Gastroesophageal sphincter (tissue), 3 donors: ENCODE measurements around the gene MBTPS1.

ENCODE experiments used
- EP300 ChIP-seq: sonication (generic); formaldehyde crosslinking; IDR thresholded peaks from one replicate; pipeline ENCODE4 v1.6.1; 2017; ENCODE audit warnings: antibody characterized with exemption, mild to moderate bottlenecking
- POLR2A ChIP-seq, 2 donors: fragments of 450-650 bp; IDR thresholded peaks; one replicate each; pipeline ENCODE4 v1.6.1; 2017; ENCODE audit warnings: antibody characterized with exemption in 2 of 2, mild to moderate bottlenecking in 2 of 2, moderate library complexity in 1 of 2
- POLR2AphosphoS5 ChIP-seq: sonication (generic); formaldehyde crosslinking; IDR thresholded peaks from one replicate; pipeline ENCODE4 v1.6.1; 2017; ENCODE audit warnings: antibody characterized with exemption
- TF ChIP-seq, protein P1 (sequence below), 4 experiments: fragments of 200-600 bp in 2 of 4; fragments of 450-650 bp in 2 of 4; sonication (generic) in 1 of 4; IDR thresholded peaks; one replicate each; pipeline ENCODE4 v1.5.1; 2017 to 2019; ENCODE audit warnings: antibody characterized with exemption in 4 of 4, mild to moderate bottlenecking in 2 of 4, moderate library complexity in 2 of 4

GRCh38 chr16:84054271-84054670 lies 62.5 kb downstream of the MBTPS1 start:
- TF ChIP-seq, protein P1, sequence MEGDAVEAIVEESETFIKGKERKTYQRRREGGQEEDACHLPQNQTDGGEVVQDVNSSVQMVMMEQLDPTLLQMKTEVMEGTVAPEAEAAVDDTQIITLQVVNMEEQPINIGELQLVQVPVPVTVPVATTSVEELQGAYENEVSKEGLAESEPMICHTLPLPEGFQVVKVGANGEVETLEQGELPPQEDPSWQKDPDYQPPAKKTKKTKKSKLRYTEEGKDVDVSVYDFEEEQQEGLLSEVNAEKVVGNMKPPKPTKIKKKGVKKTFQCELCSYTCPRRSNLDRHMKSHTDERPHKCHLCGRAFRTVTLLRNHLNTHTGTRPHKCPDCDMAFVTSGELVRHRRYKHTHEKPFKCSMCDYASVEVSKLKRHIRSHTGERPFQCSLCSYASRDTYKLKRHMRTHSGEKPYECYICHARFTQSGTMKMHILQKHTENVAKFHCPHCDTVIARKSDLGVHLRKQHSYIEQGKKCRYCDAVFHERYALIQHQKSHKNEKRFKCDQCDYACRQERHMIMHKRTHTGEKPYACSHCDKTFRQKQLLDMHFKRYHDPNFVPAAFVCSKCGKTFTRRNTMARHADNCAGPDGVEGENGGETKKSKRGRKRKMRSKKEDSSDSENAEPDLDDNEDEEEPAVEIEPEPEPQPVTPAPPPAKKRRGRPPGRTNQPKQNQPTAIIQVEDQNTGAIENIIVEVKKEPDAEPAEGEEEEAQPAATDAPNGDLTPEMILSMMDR (IDR thresholded peaks at IDR 0.05), result no peak
- no peak for TF ChIP-seq EP300
- TF ChIP-seq POLR2AphosphoS5, result no peak
- no peak for TF ChIP-seq POLR2A (IDR thresholded peaks at IDR 0.05)
